ENCODE data around the gene GPR119. TPM values are rescaled to one million over a fixed set of nuclear protein-coding genes. Genes with fewer than 3 reads are reported as not detected.

Gene GPR119
- total RNA-seq, 1 experiment from 2014 or later, result not detected

DNA sequence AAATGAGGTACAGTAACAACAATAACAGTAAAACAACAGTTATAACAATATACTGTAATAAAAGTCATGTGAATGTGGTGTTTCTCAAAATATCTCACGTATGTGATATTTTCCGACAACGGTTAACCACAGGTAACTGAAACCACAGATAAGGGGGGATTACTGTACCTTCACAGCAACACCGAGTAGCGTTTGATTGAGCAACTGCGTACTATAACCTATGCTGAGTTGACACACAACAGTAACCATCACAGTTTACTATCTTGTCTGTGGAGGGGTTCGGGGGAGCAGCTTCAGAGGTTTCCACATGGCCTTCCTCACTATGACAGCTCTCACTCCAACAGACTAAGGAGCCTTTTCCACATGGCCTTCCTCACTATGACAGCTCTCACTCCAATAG lies 29.7 kb upstream of the GPR119 start:
- Histone ChIP-seq H3K27me3 (ENCODE audit: insufficient read depth, low read length) (no peaks in the 10 kb centered on the region), H4K5ac (ENCODE audit: insufficient read length, low read depth, low read length) (no peak overlapping the region), H4K8ac (replicated peaks; ENCODE audit: insufficient read length, low read depth, low read length) (no peak overlapping the region), H3K9ac (ENCODE audit: extremely low read depth, insufficient read length, low read length) (no peak overlapping the region), H3T11ph (ENCODE audit: low read length) (no peak overlapping the region), H3K9me3 (ENCODE audit: control insufficient read depth, low read depth, low read length) (no peaks in the 10 kb centered on the region), H4K91ac (ENCODE audit: insufficient read length, low read depth, low read length) (no peak overlapping the region), H4K20me1 (ENCODE audit: control insufficient read depth, insufficient read depth, insufficient read length) (no peaks in the 10 kb centered on the region), H3K27ac (ENCODE audit: insufficient read length, low read depth, low read length) (no peak overlapping the region), H3K14ac (ENCODE audit: insufficient read depth, low read length) (no peak overlapping the region), H2BK20ac (ENCODE audit: low read depth, low read length, poor library complexity, severe bottlenecking) (no peak overlapping the region), H3K4me2 (ENCODE audit: insufficient read depth, insufficient read length, low read length) (no peak overlapping the region), H2AFZ (ENCODE audit: low read length) (no peak overlapping the region), H3K79me2 (ENCODE audit: insufficient read depth, low read length) (no peaks in the 10 kb centered on the region), H3K79me1 (ENCODE audit: insufficient read depth, low read depth, low read length, poor library complexity, severe bottlenecking) (no peaks in the 10 kb centered on the region), H3K4ac (ENCODE audit: low read depth, low read length) (no peak overlapping the region), H3K18ac (ENCODE audit: insufficient read length, low read depth, low read length) (no peak overlapping the region), H2AK5ac (ENCODE audit: insufficient read length, low read length) (no peak overlapping the region), H2BK5ac (ENCODE audit: insufficient read length, low read length) (no peak overlapping the region), H3K56ac (ENCODE audit: insufficient read length, low read depth, low read length) (no peak overlapping the region), H2BK120ac (ENCODE audit: low read depth, low read length, poor library complexity, severe bottlenecking) (no peak overlapping the region), H2BK12ac (ENCODE audit: insufficient read length, low read depth, low read length) (no peak overlapping the region), H2BK15ac (ENCODE audit: low read depth, low read length) (no peak overlapping the region), H3K23me2 (ENCODE audit: insufficient read length, low read depth, low read length, poor library complexity, severe bottlenecking) (no peaks in the 10 kb centered on the region), H3K4me1 (ENCODE audit: insufficient read depth, low read length) (peaks cover 2% of the 10 kb centered on the region; the same call in 1 of the 2 replicates), H3K23ac (ENCODE audit: insufficient read length, low read depth, low read length) (no peak overlapping the region)
- Mint-ChIP-seq H3K36me3 (ENCODE audit: insufficient read depth in 1 of 3, low read depth in 3 of 3) (peaks cover 0 to 35% (median 21%) of the 10 kb centered on the region in 3 experiments; a peak in 6 of 7 replicates), H3K27ac (no peak overlapping the region), H3K9me3 (peaks cover 0 to 39% of the 10 kb centered on the region in 2 experiments; a peak in 2 of 5 replicates), H3K4me1 (peaks cover 6 to 16% of the 10 kb centered on the region in 2 experiments), H3K4me3 (no peak overlapping the region), H3K27me3 (ENCODE audit: low read depth) (no peaks in the 10 kb centered on the region; the same call in 1 of the 2 replicates)
- TF ChIP-seq CTCF (conservative IDR thresholded peaks at IDR 0.05), result no peak
- no CpG with 5 or more reads among the region's 7 CpGs for WGBS (ENCODE audit: extremely low coverage, insufficient read length, low lambda C conversion rate)
- DNase-seq, result no peak
